ENCODE data around the gene ZNF282.
"Not testable (repeated sequence)": the region's sequence is repeated elsewhere in the genome, so short reads cannot be mapped to it uniquely, and the experiment has no call there.

The ZNF282 gene

GRCh38 chr7:149225656-149226055, 30.3 kb downstream of the ZNF282 start:
- DNase-seq, result no peak

DNA sequence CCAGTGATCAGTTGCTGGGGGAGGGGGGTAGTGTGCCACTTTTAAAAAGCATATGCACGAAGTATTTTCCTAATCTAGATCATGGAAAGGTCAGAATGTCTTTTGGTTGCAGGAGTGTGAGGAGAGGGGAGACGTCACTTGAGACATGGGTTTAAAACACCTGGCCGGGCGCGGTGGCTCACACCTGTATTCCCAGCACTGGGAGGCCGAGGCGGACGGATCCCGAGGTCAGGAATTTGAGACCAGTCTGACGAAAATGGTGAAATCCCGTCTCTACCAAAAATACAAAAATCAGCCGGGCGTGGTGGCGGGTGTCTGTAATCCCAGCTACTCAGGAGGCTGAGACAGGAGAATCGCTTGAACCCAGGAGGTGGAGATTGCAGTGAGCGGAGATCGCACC, 31.0 kb downstream of the ZNF282 start:
- not testable (repeated sequence) for DNase-seq

GRCh38 chr7:149226840-149227494, 31.6 kb downstream of the ZNF282 start:
- DNase-seq, result no peak

DNA sequence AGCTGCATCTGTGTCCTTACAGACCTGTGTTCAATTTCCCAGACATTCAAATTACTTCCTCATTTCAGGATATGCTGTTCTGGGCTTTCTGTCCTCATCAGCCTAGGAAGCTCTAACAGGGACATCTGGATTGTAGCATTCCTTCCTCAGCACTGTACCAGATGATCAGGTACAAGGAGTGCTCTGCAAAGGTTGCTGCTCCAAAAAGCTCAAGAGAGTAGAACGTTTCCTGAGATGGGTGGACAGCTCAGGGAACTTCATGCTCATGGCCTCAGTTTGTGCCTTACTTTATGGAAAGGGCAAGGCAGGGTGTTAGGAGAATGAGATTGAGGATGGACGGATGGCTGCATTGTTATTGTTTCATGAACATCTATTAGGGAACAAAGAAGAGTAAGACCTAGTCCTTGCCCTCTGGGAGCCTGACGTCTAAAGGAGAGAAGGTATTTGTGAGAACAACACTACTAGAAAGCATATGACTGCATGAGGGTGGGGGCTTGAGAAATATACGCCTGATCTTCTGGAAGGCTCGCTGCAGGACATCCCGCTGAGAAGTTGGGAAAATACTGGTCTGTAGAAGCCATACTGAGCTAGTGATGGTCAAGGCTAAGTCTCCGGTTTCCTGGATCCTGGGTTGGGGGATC, 33.6 kb downstream of the ZNF282 start:
- DNase-seq, result peak in 2 of 4 experiments; percentile 16 to 24

DNA sequence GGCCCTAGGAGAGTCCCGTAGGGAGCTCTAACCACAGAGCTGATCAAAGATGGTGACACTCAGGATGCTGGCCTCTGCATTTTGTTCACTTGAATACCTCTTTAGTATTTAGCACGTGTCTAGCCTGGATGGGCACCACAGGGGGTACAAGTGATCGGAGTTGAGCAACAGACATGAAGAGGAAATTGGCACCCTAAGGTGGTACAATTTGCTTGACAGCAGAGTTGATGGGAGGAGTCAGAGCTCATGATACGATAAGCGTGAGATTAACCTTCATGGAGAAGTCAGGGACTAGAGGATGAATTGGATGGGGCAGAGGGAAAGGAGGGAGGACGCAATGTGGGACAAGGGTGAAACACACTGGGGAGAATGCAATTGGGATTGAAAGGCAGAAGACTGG, 34.2 kb downstream of the ZNF282 start:
- DNase-seq, result no peak

DNA sequence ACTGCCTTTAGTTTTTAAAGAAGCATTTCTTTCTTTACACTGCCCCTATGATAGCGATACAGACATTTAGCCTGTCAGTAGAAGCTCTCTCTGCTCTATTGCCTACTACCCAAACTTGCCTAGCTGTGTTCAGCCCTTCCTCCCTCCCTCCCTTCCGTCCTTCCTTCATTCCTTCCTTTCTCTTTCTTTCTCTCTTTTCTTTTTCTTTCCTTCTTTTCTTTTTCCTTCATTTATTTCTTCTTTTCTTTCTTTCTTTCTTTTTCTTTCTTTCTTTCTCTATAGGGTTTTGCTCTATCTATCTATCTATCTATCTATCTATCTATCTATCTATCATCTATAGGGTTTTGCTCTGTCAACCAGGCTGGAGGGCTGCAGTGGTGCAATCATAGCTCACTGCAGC, 37.0 kb downstream of the ZNF282 start:
- no peak for DNase-seq

GRCh38 chr7:149233655-149234204, 38.4 kb downstream of the ZNF282 start:
- not testable (repeated sequence) for DNase-seq

DNA sequence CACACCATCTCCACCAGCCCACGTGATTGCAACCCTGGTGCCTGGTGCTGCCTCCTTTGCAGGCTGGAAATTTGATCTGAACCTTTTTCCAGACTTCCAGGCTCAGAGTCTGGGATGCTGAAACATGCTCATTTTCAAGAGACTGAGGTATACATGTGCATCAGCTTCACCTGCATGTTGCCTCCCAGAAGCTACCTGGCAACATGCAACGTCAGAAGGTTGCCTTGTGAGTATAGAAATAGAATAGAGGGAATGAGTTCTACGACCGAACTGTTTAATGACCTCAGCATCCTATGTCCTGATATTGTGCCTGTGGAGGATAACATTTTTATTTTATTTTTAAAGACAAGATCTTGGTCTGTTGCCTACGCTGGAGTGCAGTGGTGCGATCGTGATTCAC, 42.2 kb downstream of the ZNF282 start:
- DNase-seq, result no peak

DNA sequence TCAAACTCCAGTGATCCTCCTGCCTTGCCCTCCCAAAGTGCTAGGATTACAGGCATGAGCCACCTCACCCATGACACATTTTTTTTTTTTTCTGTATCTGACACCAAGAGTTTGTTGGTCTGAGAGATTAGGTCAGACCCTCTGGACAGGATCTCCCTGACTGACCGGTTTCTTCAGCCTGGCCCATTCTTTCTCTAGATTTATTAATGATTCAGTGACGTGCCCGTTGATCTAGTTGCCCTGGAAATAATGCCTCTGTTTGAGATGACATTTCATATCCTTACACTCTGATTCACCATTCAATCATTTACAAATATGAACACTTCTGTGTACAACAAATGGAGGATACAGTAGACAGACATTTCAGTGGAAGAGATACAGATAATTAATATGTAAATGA, 42.7 kb downstream of the ZNF282 start:
- DNase-seq, result no peak

- peak; percentile 92 to 97 (median 96) for DNase-seq
Measured at GRCh38 chr7:149239345-149240143, 44.2 kb downstream of the ZNF282 start, which contains the start of gene ZNF212. Gene ZNF212, plus strand, starts transcription at chr7:149239651. Its CDS starts 128 bp downstream, at chr7:149239779.

DNA sequence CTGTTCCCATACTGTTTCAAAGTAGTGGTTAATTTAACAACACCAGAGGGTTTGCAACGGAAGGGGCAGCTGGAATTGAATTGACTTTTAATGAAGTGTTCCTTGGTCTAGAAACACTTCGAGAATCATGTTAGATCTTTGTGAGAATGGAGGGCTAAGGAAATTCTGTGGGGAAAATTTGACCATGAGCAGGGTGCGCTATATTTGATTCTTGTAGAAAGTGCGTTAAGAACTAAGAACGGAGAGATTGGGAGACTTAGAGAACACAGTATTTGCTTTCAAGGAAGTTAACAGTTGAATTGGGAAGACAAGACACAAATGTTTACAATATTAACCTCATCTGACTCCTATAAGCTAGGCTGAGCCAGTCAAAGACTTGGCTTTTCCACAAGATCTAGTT, 45.3 kb downstream of the ZNF282 start:
- no peak for DNase-seq

DNA sequence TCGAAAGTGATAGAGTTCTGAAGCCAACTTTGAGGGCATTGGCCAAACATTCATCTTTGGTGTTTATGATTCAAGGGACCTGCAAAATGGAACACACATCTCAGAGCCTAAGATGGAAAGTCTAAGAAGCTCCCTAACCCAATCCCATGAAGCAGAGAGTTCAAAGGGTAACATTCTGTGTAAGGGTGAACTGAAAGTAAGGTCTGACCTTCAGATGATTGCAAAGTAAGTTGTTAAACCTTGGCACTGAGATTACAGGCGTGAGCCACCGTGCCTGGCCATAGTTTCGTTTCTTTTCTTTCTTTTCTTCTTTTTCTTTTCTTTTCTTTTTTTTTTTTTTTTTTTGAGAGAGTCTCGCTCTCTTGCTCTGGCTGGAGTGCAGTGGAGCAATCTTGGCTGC, 46.4 kb downstream of the ZNF282 start:
- DNase-seq, result no peak

GRCh38 chr7:149245244-149245643, 49.9 kb downstream of the ZNF282 start:
- peak in 2 of 4 experiments; percentile 32 to 44 for DNase-seq

GRCh38 chr7:149245744-149246143, 50.4 kb downstream of the ZNF282 start:
- DNase-seq, result no peak

GRCh38 chr7:149248777-149249176, 53.4 kb downstream of the ZNF282 start:
- no peak for DNase-seq

- DNase-seq, result not testable (repeated sequence)
Measured at GRCh38 chr7:149250151-149250550, 54.8 kb downstream of the ZNF282 start.

- not testable (repeated sequence) for DNase-seq
Measured at GRCh38 chr7:149251518-149251917, 56.2 kb downstream of the ZNF282 start.

DNA sequence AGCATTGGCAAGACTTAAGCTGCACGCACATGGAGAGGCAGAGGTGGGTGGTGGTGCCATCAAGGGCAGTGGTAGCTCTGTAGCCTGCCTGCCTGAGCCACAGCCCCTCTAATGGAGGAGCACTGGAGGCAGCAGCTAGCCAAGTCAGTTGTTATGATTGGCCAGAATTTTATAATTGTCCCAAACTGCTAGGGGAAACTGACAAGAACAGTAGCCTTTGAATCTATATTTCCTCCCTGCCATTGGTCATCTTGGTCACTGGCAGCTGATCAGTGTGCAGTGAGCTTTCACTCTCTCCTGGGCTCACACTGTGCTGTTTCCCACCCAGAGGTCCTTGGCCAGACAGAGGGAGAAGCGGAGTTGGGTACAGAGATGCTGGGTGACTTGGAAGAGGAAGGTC, 57.0 kb downstream of the ZNF282 start:
- no peak for DNase-seq

GRCh38 chr7:149253665-149254064, 58.3 kb downstream of the ZNF282 start:
- no peak for DNase-seq

- DNase-seq, result no peak
Measured at GRCh38 chr7:149254181-149254858, 59.0 kb downstream of the ZNF282 start.

- no peak for DNase-seq
Measured at GRCh38 chr7:149255174-149255573, 59.8 kb downstream of the ZNF282 start.

DNA sequence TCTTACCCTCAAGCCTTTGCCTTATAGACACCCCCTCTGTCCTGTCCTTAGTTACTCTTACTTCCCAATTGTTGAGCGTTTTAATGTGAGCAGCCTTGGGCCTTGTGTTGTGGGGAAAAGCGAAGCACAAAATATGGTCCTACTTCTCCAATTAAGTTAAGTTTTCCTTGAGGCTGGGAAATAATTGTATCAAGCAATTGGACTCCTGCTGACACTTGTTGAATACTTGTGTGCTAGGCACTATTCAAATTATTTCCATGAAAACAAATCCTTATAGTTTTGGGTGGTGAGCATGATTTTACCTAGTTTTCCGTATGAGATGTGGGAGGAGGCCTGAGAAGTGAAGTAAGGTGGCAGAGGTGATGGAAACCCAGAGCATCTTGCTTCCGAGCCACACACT, 61.2 kb downstream of the ZNF282 start:
- no peak for DNase-seq

DNA sequence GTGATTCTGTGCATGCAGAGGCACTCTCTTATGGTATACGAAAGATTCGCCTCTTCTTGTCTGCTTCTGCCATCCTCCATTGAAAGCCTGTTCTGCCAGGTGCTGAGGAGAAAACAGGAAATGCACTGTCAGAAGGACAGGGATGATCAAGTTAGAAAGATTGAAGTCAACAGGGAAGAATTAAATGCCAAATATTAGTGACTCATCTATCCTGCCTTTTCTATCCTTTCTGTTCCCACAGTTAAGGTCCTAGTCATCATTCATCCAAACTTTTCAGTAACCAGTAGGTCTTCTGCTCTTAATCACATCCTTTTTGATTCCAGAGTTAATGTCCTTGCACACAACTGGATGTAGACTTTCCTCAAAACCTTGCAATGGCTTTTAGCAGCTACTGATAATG, 61.8 kb downstream of the ZNF282 start:
- DNase-seq, result no peak

Data from suppressor macrophage (primary cell).